Astrocyte of the cerebellum (primary cell): ENCODE data around the gene CENPN.

Experiments
- DNase-seq: peaks from one replicate; pipeline ENCODE4 v3.0.0-alpha.2; 2011; ENCODE audit warnings: low read depth
- H3K4me3 ChIP-seq: 2 replicates; pipeline ENCODE4 v1.5.1; 2011; ENCODE audit warnings: mild to moderate bottlenecking, low read depth, low read length, moderate library complexity
- in situ Hi-C: cut with HindIII; loops from 2 replicates; pipeline ENCODE4 v1.10.0; 2017; ENCODE audit warnings: low sequenced_read_pairs
- TF ChIP-seq, protein P1 (sequence below): IDR thresholded peaks from 2 replicates; pipeline ENCODE4 v1.5.1; 2012; ENCODE audit warnings: low read length, low read depth, moderate library complexity, mild to moderate bottlenecking; ENCODE audit errors: missing control alignments

Gene CENPN

GRCh38 chr16:81008505-81008789 is 1.4 kb downstream of the CENPN start:
- peak overlapping the region; percentile 95 for H3K4me3 ChIP-seq
- in situ Hi-C loops = no loop called here
- no peak for DNase-seq

GRCh38 chr16:81012974-81013373 is 6.0 kb downstream of the CENPN start:
- no peak for DNase-seq
- in situ Hi-C loops = no loop called here
- TF ChIP-seq, protein P1, sequence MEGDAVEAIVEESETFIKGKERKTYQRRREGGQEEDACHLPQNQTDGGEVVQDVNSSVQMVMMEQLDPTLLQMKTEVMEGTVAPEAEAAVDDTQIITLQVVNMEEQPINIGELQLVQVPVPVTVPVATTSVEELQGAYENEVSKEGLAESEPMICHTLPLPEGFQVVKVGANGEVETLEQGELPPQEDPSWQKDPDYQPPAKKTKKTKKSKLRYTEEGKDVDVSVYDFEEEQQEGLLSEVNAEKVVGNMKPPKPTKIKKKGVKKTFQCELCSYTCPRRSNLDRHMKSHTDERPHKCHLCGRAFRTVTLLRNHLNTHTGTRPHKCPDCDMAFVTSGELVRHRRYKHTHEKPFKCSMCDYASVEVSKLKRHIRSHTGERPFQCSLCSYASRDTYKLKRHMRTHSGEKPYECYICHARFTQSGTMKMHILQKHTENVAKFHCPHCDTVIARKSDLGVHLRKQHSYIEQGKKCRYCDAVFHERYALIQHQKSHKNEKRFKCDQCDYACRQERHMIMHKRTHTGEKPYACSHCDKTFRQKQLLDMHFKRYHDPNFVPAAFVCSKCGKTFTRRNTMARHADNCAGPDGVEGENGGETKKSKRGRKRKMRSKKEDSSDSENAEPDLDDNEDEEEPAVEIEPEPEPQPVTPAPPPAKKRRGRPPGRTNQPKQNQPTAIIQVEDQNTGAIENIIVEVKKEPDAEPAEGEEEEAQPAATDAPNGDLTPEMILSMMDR = no peak
- H3K4me3 ChIP-seq = no peak overlapping the region

More at GRCh38 chr16:81008505-81008789, 1.4 kb downstream of the CENPN start:
- TF ChIP-seq, protein P1 = no peak

- in situ Hi-C loops = no loop called here
- TF ChIP-seq, protein P1 = no peak
- DNase-seq = no peak
- H3K4me3 ChIP-seq = no peak overlapping the region
These were observed 7.7 kb downstream of the CENPN start for GRCh38 chr16:81014672-81015071.

GRCh38 chr16:81018496-81018895 is 11.5 kb downstream of the CENPN start:
- in situ Hi-C loops = no loop called here
- TF ChIP-seq, protein P1 = no peak
- H3K4me3 ChIP-seq = no peak overlapping the region
- no peak for DNase-seq

GRCh38 chr16:81026429-81026828 is 19.4 kb downstream of the CENPN start:
- in situ Hi-C loops = loop anchor here (25.0 kb wide), 2 partner anchors 311 to 711 kb away; no protein-coding TSS in a partner anchor

DNA sequence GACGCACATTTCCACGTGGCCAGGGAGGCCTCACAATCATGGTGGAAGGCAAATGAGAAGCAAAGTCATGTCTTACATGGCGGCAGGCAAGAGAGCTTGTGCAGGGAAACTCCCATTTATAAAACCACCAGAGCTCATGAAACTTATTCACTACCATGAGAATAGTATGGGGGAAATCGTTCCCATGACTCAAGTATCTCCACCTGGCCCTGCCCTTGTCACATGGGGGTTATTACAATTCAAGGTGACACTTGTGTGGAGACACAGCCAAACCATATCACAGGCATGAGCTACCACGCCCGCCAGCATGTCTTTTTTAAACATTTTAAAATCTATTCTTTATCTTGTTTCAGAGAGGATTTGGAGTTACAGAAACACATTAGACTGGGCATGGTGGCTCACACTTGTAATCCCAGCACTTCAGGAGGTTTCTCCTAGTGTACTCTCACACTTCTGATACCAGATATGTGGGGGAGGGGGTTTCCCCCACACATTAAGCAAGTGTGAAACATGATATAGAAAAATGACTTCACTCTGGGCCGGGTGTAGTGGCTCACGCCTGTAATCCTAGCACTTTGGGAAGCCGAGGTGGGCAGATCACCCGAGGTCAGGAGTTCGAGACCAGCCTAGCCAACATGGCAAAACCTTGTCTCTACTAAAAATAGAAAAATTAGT is 23.1 kb downstream of the CENPN start:
- no peak overlapping the region for H3K4me3 ChIP-seq
- DNase-seq = no peak
- TF ChIP-seq, protein P1 = no peak
- in situ Hi-C loops = loop anchor here (5.0 to 25.0 kb wide), 4 partner anchors 52 to 707 kb away; no protein-coding TSS in a partner anchor

More at GRCh38 chr16:81026429-81026828, 19.4 kb downstream of the CENPN start:
- TF ChIP-seq, protein P1 = no peak
- no peak for DNase-seq
- H3K4me3 ChIP-seq = no peak overlapping the region
